Endothelial cell of umbilical vein (primary cell): Measurements from ENCODE around the gene MTIF3. TPM values are rescaled to one million over a fixed set of nuclear protein-coding genes. Genes with fewer than 3 reads are reported as not detected.

Experiments
- BruUV-seq: library from RNA; stranded (reverse); fragments of 400-500 nt; replicated peaks from 2 replicates; lab custom pipeline; 2021; lab: Mats Ljungman, UMichigan
- CTCF ChIA-PET: fragments of 300-600, 350-600 bp; sonication (Branson Sonifier 250); formaldehyde crosslinking; loops from one replicate; lab custom pipeline; 2021; ENCODE audit warnings: antibody characterized with exemption, inconsistent platforms; lab: Charles Lee
- POLR2A ChIA-PET: fragments of 300-600, 350-600 bp; sonication (Branson Sonifier 250); formaldehyde crosslinking; loops from one replicate; lab custom pipeline; 2021; ENCODE audit warnings: antibody characterized with exemption, inconsistent platforms; lab: Charles Lee
- DNase-seq: peaks from one replicate; pipeline ENCODE4 v3.0.0-alpha.2; 2011; ENCODE audit warnings: low read depth, low spot score
- FAIRE-seq: peaks from 2 replicates; lab custom pipeline; 2011; peaks lifted over from hg19 to GRCh38; lab: Jason Lieb, UNC
- H2AFZ ChIP-seq: 2 replicates; pipeline ENCODE4 v1.6.0; 2012; ENCODE audit warnings: low read depth, low read length, control low read depth, inconsistent platforms
- H3K27ac ChIP-seq: 2 replicates; pipeline ENCODE4 v1.5.1; 2011; ENCODE audit warnings: low read depth, mild to moderate bottlenecking, control low read depth, low read length, moderate library complexity; ENCODE audit not compliant: insufficient read depth
- H3K27me3 ChIP-seq, 2 experiments: 2 replicates each; pipeline versions ENCODE4 v1.6.0 to v1.6.1; 2011; ENCODE audit warnings: low read length in 2 of 2, mixed read lengths in 1 of 2; ENCODE audit not compliant: control insufficient read depth in 2 of 2, insufficient read depth in 2 of 2
- H3K36me3 ChIP-seq, 2 experiments: 2 replicates in 1 of 2; 3 replicates in 1 of 2; pipeline ENCODE4 v1.5.1; 2011; ENCODE audit warnings: low read length in 2 of 2, mild to moderate bottlenecking in 1 of 2, moderate library complexity in 1 of 2; ENCODE audit not compliant: control insufficient read depth in 2 of 2, insufficient read depth in 2 of 2; ENCODE audit errors: extremely low read depth in 1 of 2
- H3K4me1 ChIP-seq: 3 replicates; pipeline ENCODE4 v1.5.1; 2011; ENCODE audit warnings: mild to moderate bottlenecking, low read length; ENCODE audit not compliant: control insufficient read depth, insufficient read depth; ENCODE audit errors: extremely low read depth
- H3K4me2 ChIP-seq: 2 replicates; pipeline ENCODE4 v1.6.1; 2011; ENCODE audit warnings: low read length, control low read depth, mixed read lengths; ENCODE audit not compliant: insufficient read depth
- H3K4me3 ChIP-seq, 3 experiments: fragments of 200-600 bp in 1 of 3; sonication (generic), shearing (Covaris generic) in 1 of 3; replicated peaks in 1 of 3; 2 replicates each; pipeline ENCODE4 v1.5.1; 2011 to 2016; ENCODE audit warnings: control low read depth in 3 of 3, low read length in 3 of 3, mild to moderate bottlenecking in 2 of 3, inconsistent platforms in 1 of 3, low read depth in 1 of 3, moderate library complexity in 1 of 3; ENCODE audit not compliant: insufficient read depth in 1 of 3
- H3K79me2 ChIP-seq: 2 replicates; pipeline ENCODE4 v1.6.0; 2012; ENCODE audit warnings: low read length, inconsistent platforms; ENCODE audit not compliant: control insufficient read depth, insufficient read depth
- H3K9ac ChIP-seq: replicated peaks from 2 replicates; pipeline ENCODE3; 2011; ENCODE audit warnings: low read length, control low read depth; ENCODE audit not compliant: insufficient read depth; ENCODE audit errors: extremely low read depth
- H3K9me1 ChIP-seq: replicated peaks from 3 replicates; pipeline ENCODE4 v1.6.0; 2011; ENCODE audit warnings: mild to moderate bottlenecking, low read length; ENCODE audit not compliant: control insufficient read depth, insufficient read depth; ENCODE audit errors: extremely low read depth
- H3K9me3 ChIP-seq: replicated peaks from 2 replicates; pipeline ENCODE4 v1.5.1; 2012; ENCODE audit warnings: low read length, inconsistent platforms; ENCODE audit not compliant: control insufficient read depth, insufficient read depth
- H4K20me1 ChIP-seq: replicated peaks from 2 replicates; pipeline ENCODE3; 2011; ENCODE audit warnings: mild to moderate bottlenecking, low read length; ENCODE audit not compliant: control insufficient read depth, insufficient read depth; ENCODE audit errors: extremely low read depth
- EZH2 ChIP-seq: IDR thresholded peaks from 2 replicates; pipeline ENCODE4 v1.6.1; 2012; ENCODE audit warnings: borderline replicate concordance, low read depth, mild to moderate bottlenecking, moderate library complexity, low read length, inconsistent platforms; ENCODE audit not compliant: severe bottlenecking
- FOS ChIP-seq: IDR thresholded peaks from 2 replicates; pipeline ENCODE4 v1.6.1; 2011; ENCODE audit warnings: mild to moderate bottlenecking, low read length, moderate library complexity, borderline replicate concordance; ENCODE audit not compliant: insufficient read depth
- GATA2 ChIP-seq: IDR thresholded peaks from 2 replicates; pipeline ENCODE4 v1.7.0; 2011; ENCODE audit warnings: low read depth, mild to moderate bottlenecking, moderate library complexity, mixed read lengths, low read length; ENCODE audit not compliant: insufficient read length, insufficient read depth
- JUN ChIP-seq: IDR thresholded peaks from 2 replicates; pipeline ENCODE4 v1.6.1; 2011; ENCODE audit warnings: borderline replicate concordance, low read depth; ENCODE audit not compliant: insufficient read length, insufficient read depth
- MYC ChIP-seq: IDR thresholded peaks from one replicate; pipeline ENCODE4 v1.6.1; 2011; ENCODE audit warnings: mild to moderate bottlenecking, low read depth, low read length
- POLR2A ChIP-seq: IDR thresholded peaks from 2 replicates; pipeline ENCODE4 v1.6.1; 2012; ENCODE audit warnings: low read depth, mild to moderate bottlenecking, control low read depth, low read length
- POLR2AphosphoS5 ChIP-seq: IDR thresholded peaks from 2 replicates; pipeline ENCODE4 v1.6.1; 2012; ENCODE audit warnings: low read depth, mild to moderate bottlenecking, control low read depth, low read length, moderate library complexity; ENCODE audit not compliant: insufficient read depth
- dilution Hi-C: fragments of 300-500 bp; cut with MboI; formaldehyde crosslinking; loops from one replicate; pipeline ENCODE4 v1.15.0; 2019; ENCODE audit warnings: low sequenced_read_pairs; ENCODE audit not compliant: extremely low pct_ligation_motif_present
- intact Hi-C: fragments of 100-400 bp; cut with micrococcal nuclease; formaldehyde crosslinking; loops from one replicate; pipeline ENCODE4 v1.10.0; 2022
- polyA plus RNA-seq, 4 experiments: library from polyadenylated mRNA; depleted of rRNA in 3 of 4; stranded (reverse) in 3 of 4; unstranded in 1 of 4; fragments of >200 nt; gene quantifications; 2 replicates each; pipeline versions ENCODE4 v1.2.1 to v1.2.3, GENCODE V29; 2011 to 2012; ENCODE audit warnings: missing spikeins in 1 of 4
- total RNA-seq: library from RNA; stranded (reverse); gene quantifications from 2 replicates; pipeline ENCODE4 v1.2.3, GENCODE V29; 2021
- TF ChIP-seq, protein P1 (sequence below), 2 donors: IDR thresholded peaks; 1 replicate in 1 of 2; 2 replicates in 1 of 2; pipeline ENCODE4 v1.5.1; 2011; ENCODE audit warnings: low read length in 2 of 2, mild to moderate bottlenecking in 2 of 2, moderate library complexity in 2 of 2, control low read depth in 1 of 2, inconsistent platforms in 1 of 2, low read depth in 1 of 2; ENCODE audit not compliant: insufficient read depth in 1 of 2; ENCODE audit errors: extremely low read depth in 1 of 2
- TF ChIP-seq, protein P2 (sequence below): IDR thresholded peaks from 2 replicates; pipeline ENCODE4 v1.6.1; 2011; ENCODE audit not compliant: insufficient read depth, insufficient read length

The MTIF3 gene
- total and polyA plus RNA-seq, 2 donors (not counting 3 experiments of a cell fraction or from before 2014, with no cell fraction given) = 23.5 to 37.5 TPM

DNA sequence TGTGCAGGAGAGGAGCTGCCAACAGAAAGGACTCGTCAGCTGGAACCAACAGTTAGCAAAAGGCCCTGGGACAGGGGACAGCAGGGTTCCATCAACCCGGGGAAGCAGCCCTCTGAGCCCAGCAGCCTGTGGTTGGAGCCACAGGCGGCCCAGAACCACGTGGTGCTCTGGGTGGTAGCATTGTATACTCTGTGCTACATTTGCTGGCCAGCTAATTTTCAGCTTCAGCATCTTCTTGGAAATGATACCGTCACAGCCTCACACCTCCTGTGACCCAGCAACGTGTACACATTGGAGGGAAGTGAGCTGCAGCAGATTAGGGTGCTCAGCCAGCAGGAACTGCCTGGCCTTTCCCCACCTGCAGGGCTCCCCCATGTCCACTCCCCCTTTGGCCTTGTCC is 13.1 kb upstream of the MTIF3 start:
- Histone ChIP-seq H3K27ac (no peak overlapping the region), H2AFZ (no peak overlapping the region), H3K4me1 (no peaks in the 10 kb centered on the region), H3K36me3 (no peaks in the 10 kb centered on the region), H3K4me2 (no peak overlapping the region), H3K4me3 (no peak overlapping the region), H3K79me2 (no peaks in the 10 kb centered on the region), H3K9me3 (no peaks in the 10 kb centered on the region), H3K9me1 (no peaks in the 10 kb centered on the region), H4K20me1 (no peaks in the 10 kb centered on the region), H3K9ac (no peak overlapping the region), H3K27me3 (peaks cover 2 to 3% of the 10 kb centered on the region in 2 experiments)
- FAIRE-seq (no peak), DNase-seq (no peak)
- intact Hi-C loops = no loop called here
- no peak for TF ChIP-seq POLR2A
- no peak for TF ChIP-seq FOS
- TF ChIP-seq JUN = no peak
- no peak for TF ChIP-seq GATA2
- TF ChIP-seq MYC = no peak
- POLR2A ChIA-PET = no interaction called here
- CTCF ChIA-PET = interaction anchor here (1.3 to 3.0 kb wide), 3 partner anchors 12 to 367 kb away, joined by 3 to 8 read pairs (median 4); partner anchors contain the start of gene MTIF3
- dilution Hi-C loops = no loop called here
- no TSS peak for BruUV-seq

DNA sequence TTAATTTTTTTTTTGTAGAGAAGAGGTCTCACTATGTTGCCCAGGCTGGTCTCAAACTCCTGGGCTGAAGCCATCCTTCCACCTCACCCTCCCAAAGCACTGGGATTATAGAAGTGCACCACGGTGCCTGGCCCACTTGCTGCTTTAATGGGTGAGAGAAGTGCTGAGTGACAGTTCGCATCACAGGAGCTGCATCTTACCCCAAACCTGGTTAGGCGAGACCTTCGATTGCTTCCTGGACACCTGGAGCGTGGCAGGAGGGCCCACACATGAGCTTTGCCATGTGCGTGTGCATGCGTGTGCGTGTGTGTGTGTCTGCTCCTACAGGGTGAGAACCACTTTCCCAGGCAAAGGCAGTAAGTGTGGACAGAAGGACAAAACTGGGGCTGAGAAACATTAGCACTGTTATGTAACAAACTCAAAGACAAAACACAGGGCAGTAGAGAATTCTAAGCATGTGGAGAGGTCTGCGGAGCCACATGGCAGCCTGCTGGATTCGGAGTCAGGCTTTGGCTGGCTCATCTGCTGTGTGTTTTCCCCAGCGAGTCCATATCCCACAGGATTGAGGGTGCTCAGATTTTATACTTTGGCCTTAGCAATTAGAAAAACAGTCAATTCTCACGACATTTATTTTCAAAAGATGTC is 11.7 kb upstream of the MTIF3 start:
- Histone ChIP-seq H3K9ac (no peak overlapping the region), H3K4me3 (no peak overlapping the region), H2AFZ (no peak overlapping the region), H3K9me1 (no peaks in the 10 kb centered on the region), H3K4me2 (no peak overlapping the region), H3K9me3 (no peaks in the 10 kb centered on the region), H3K79me2 (no peaks in the 10 kb centered on the region), H3K27me3 (peaks cover 2 to 3% of the 10 kb centered on the region in 2 experiments), H4K20me1 (no peaks in the 10 kb centered on the region), H3K36me3 (no peaks in the 10 kb centered on the region), H3K27ac (no peak overlapping the region), H3K4me1 (no peaks in the 10 kb centered on the region)
- intact Hi-C loops (no loop called here), dilution Hi-C loops (no loop called here)
- TF ChIP-seq POLR2A = no peak
- TF ChIP-seq, protein P1, sequence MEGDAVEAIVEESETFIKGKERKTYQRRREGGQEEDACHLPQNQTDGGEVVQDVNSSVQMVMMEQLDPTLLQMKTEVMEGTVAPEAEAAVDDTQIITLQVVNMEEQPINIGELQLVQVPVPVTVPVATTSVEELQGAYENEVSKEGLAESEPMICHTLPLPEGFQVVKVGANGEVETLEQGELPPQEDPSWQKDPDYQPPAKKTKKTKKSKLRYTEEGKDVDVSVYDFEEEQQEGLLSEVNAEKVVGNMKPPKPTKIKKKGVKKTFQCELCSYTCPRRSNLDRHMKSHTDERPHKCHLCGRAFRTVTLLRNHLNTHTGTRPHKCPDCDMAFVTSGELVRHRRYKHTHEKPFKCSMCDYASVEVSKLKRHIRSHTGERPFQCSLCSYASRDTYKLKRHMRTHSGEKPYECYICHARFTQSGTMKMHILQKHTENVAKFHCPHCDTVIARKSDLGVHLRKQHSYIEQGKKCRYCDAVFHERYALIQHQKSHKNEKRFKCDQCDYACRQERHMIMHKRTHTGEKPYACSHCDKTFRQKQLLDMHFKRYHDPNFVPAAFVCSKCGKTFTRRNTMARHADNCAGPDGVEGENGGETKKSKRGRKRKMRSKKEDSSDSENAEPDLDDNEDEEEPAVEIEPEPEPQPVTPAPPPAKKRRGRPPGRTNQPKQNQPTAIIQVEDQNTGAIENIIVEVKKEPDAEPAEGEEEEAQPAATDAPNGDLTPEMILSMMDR (IDR thresholded peaks at IDR 0.05; ENCODE audit: extremely low read depth in 1 of 2, insufficient read depth in 1 of 2, low read depth in 1 of 2, low read length in 2 of 2) = no peak
- no peak for TF ChIP-seq MYC
- no peak for TF ChIP-seq JUN
- no peak for TF ChIP-seq POLR2AphosphoS5
- no peak for TF ChIP-seq FOS
- no peak for TF ChIP-seq EZH2
- TF ChIP-seq GATA2 = no peak
- TF ChIP-seq, protein P2, sequence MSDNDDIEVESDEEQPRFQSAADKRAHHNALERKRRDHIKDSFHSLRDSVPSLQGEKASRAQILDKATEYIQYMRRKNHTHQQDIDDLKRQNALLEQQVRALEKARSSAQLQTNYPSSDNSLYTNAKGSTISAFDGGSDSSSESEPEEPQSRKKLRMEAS = no peak
- POLR2A ChIA-PET = no interaction called here
- CTCF ChIA-PET = interaction anchor here (1.3 to 3.0 kb wide), 2 partner anchors 11 to 368 kb away, joined by 4 to 8 read pairs; partner anchors contain the start of gene MTIF3
- no TSS peak for BruUV-seq
- DNase-seq (no peak), FAIRE-seq (no peak)
